SW 1271 (cell line): ENCODE data around the gene CBLB.
"Not testable (repeated sequence)": the region's sequence is repeated elsewhere in the genome, so short reads cannot be mapped to it uniquely, and the experiment has no call there.

Source experiments
- DNase-seq, 2 experiments: peaks; one replicate each; lab custom pipeline; 2025; lab: John Stamatoyannopoulos, UW

CBLB gene

GRCh38 chr3:105786990-105787389 lies 81.8 kb downstream of the CBLB start:
- DNase-seq: no peak

GRCh38 chr3:105786241-105786640 lies 82.6 kb downstream of the CBLB start:
- DNase-seq: no peak

GRCh38 chr3:105785803-105786202 lies 83.0 kb downstream of the CBLB start:
- DNase-seq: no peak

- DNase-seq: no peak
Observed at GRCh38 chr3:105783631-105784030, 85.2 kb downstream of the CBLB start.

- no peak for DNase-seq
Observed at GRCh38 chr3:105781871-105782270, 86.9 kb downstream of the CBLB start.

GRCh38 chr3:105780107-105780506 lies 88.7 kb downstream of the CBLB start:
- no peak for DNase-seq

GRCh38 chr3:105775368-105775767 lies 93.4 kb downstream of the CBLB start:
- no peak for DNase-seq

GRCh38 chr3:105774444-105775180 lies 94.2 kb downstream of the CBLB start:
- no peak for DNase-seq

- DNase-seq: no peak
Observed at GRCh38 chr3:105773291-105773690, 95.5 kb downstream of the CBLB start.

- DNase-seq: no peak
Observed at GRCh38 chr3:105772635-105773034, 96.2 kb downstream of the CBLB start.

GRCh38 chr3:105771392-105771791 lies 97.4 kb downstream of the CBLB start:
- DNase-seq: no peak

GRCh38 chr3:105770410-105770809 lies 98.4 kb downstream of the CBLB start:
- DNase-seq: no peak

GRCh38 chr3:105767776-105768175 lies 101.0 kb downstream of the CBLB start:
- no peak for DNase-seq

GRCh38 chr3:105767216-105767615 lies 101.6 kb downstream of the CBLB start:
- no peak for DNase-seq

GRCh38 chr3:105765308-105765639 lies 103.5 kb downstream of the CBLB start:
- no peak for DNase-seq

GRCh38 chr3:105764378-105765307 lies 104.2 kb downstream of the CBLB start:
- DNase-seq: no peak

- DNase-seq: no peak
Observed at GRCh38 chr3:105763659-105764036, 105.2 kb downstream of the CBLB start.

GRCh38 chr3:105762749-105763658 lies 105.8 kb downstream of the CBLB start:
- no peak for DNase-seq

GRCh38 chr3:105762214-105762613 lies 106.6 kb downstream of the CBLB start:
- not testable (repeated sequence) for DNase-seq

- no peak for DNase-seq
Observed at GRCh38 chr3:105759442-105760078, 109.3 kb downstream of the CBLB start.

GRCh38 chr3:105758451-105758850 lies 110.4 kb downstream of the CBLB start:
- DNase-seq: no peak
